GM13976 (cell line): ENCODE measurements around the gene AHDC1.

ENCODE experiments used
- DNase-seq: peaks from one replicate; pipeline ENCODE4 v3.0.0; 2012; ENCODE audit warnings: low spot score
- CTCF ChIP-seq: IDR thresholded peaks from 2 replicates; pipeline ENCODE4 v1.5.1; 2012; ENCODE audit warnings: borderline replicate concordance, mild to moderate bottlenecking; ENCODE audit not compliant: insufficient read depth; ENCODE audit errors: extremely low read depth, missing control alignments, control extremely low read depth
- in situ Hi-C: fragments of 300-500 bp; cut with MboI; formaldehyde crosslinking; loops from one replicate; pipeline ENCODE4 v1.12.0; 2022; ENCODE audit warnings: low sequenced_read_pairs, mixed read lengths, inconsistent platforms; ENCODE audit not compliant: unreplicated experiment

The AHDC1 gene

GRCh38 chr1:27585684-27586083, 18.3 kb downstream of the AHDC1 start:
- in situ Hi-C loops = no loop called here
- no peak for TF ChIP-seq CTCF
- DNase-seq = no peak

- DNase-seq = no peak
- in situ Hi-C loops = no loop called here
- no peak for TF ChIP-seq CTCF
Measured at GRCh38 chr1:27584453-27584852, 19.5 kb downstream of the AHDC1 start.

- no peak for TF ChIP-seq CTCF
Measured at GRCh38 chr1:27583479-27583878, 20.5 kb downstream of the AHDC1 start.

GRCh38 chr1:27581823-27582243, 22.1 kb downstream of the AHDC1 start:
- no peak for TF ChIP-seq CTCF
- DNase-seq = no peak
- in situ Hi-C loops = no loop called here

More at GRCh38 chr1:27583479-27583878, 20.5 kb downstream of the AHDC1 start:
- no peak for DNase-seq
- in situ Hi-C loops = no loop called here

- no peak for TF ChIP-seq CTCF
- no peak for DNase-seq
- in situ Hi-C loops = no loop called here
Measured at GRCh38 chr1:27577504-27578188, 26.3 kb downstream of the AHDC1 start.

- no peak for DNase-seq
- in situ Hi-C loops = no loop called here
- TF ChIP-seq CTCF = no peak
Measured at GRCh38 chr1:27576806-27577227, 27.1 kb downstream of the AHDC1 start.
